Choroid plexus epithelial cell (primary cell): ENCODE measurements around the gene REL.

Experiments
- DNase-seq: peaks from one replicate; pipeline ENCODE4 v3.0.0-alpha.2; 2010; ENCODE audit warnings: low read depth
- H3K4me3 ChIP-seq: 2 replicates; pipeline ENCODE4 v1.5.1; 2011; ENCODE audit warnings: low read depth, mild to moderate bottlenecking, control low read depth, low read length, moderate library complexity
- CTCF ChIP-seq: conservative IDR thresholded peaks from 2 replicates; pipeline ENCODE4 v1.5.1; 2011; ENCODE audit warnings: low read depth, mild to moderate bottlenecking, control low read depth, inconsistent platforms, low read length, moderate library complexity

The REL gene

GRCh38 chr2:60973705-60974104 lies 92.3 kb downstream of the REL start:
- H3K4me3 ChIP-seq, result no peak overlapping the region
- TF ChIP-seq CTCF, result no peak
- DNase-seq, result no peak

- no peak overlapping the region for H3K4me3 ChIP-seq
- DNase-seq, result no peak
- TF ChIP-seq CTCF, result no peak
Measured at GRCh38 chr2:60974652-60975051, 93.3 kb downstream of the REL start.
